GM10847 (cell line): Measurements from ENCODE around the gene ATP13A3.

Source experiments
- POLR2A ChIP-seq: IDR thresholded peaks from 2 replicates; pipeline ENCODE4 v1.6.1; 2011; ENCODE audit not compliant: insufficient read length; ENCODE audit errors: extremely low read depth

The ATP13A3 gene

GRCh38 chr3:194422188-194422587 is 64.6 kb downstream of the ATP13A3 start:
- no peak for TF ChIP-seq POLR2A

GRCh38 chr3:194418671-194419070 is 68.1 kb downstream of the ATP13A3 start:
- TF ChIP-seq POLR2A: no peak

- no peak for TF ChIP-seq POLR2A
Measured at GRCh38 chr3:194407423-194407822, 79.4 kb downstream of the ATP13A3 start.

GRCh38 chr3:194405766-194406165 is 81.0 kb downstream of the ATP13A3 start:
- TF ChIP-seq POLR2A: no peak

GRCh38 chr3:194404365-194405140 is 82.2 kb downstream of the ATP13A3 start:
- TF ChIP-seq POLR2A: no peak

- TF ChIP-seq POLR2A: no peak
Measured at GRCh38 chr3:194401868-194402329, 84.9 kb downstream of the ATP13A3 start.

- TF ChIP-seq POLR2A: no peak
Measured at GRCh38 chr3:194401346-194401745, 85.5 kb downstream of the ATP13A3 start.

- TF ChIP-seq POLR2A: no peak
Measured at GRCh38 chr3:194399874-194400411, 86.9 kb downstream of the ATP13A3 start.

GRCh38 chr3:194399166-194399565 is 87.6 kb downstream of the ATP13A3 start, which contains the start of gene GP5:
Gene GP5, minus strand, starts transcription at chr3:194399266. Its CDS starts 984 bp downstream, at chr3:194398282.
- TF ChIP-seq POLR2A: no peak

- no peak for TF ChIP-seq POLR2A
Measured at GRCh38 chr3:194397757-194398312, 89.0 kb downstream of the ATP13A3 start.

GRCh38 chr3:194396859-194397756 is 89.7 kb downstream of the ATP13A3 start:
- TF ChIP-seq POLR2A: no peak

GRCh38 chr3:194396539-194396858 is 90.3 kb downstream of the ATP13A3 start:
- TF ChIP-seq POLR2A: no peak

GRCh38 chr3:194395778-194396538 is 90.8 kb downstream of the ATP13A3 start:
- no peak for TF ChIP-seq POLR2A

GRCh38 chr3:194395212-194395611 is 91.6 kb downstream of the ATP13A3 start:
- TF ChIP-seq POLR2A: no peak

- TF ChIP-seq POLR2A: no peak
Measured at GRCh38 chr3:194392576-194392975, 94.2 kb downstream of the ATP13A3 start.

GRCh38 chr3:194390835-194391234 is 96.0 kb downstream of the ATP13A3 start:
- TF ChIP-seq POLR2A: no peak
